Vagina (tissue), 2 donors: Measurements from ENCODE around the gene CREB3L2. TPM values are rescaled to one million over a fixed set of nuclear protein-coding genes. Genes with fewer than 3 reads are reported as not detected.
"Not testable (repeated sequence)": the region's sequence is repeated elsewhere in the genome, so short reads cannot be mapped to it uniquely, and the experiment has no call there.

ENCODE experiments used
- DNase-seq, 2 donors: peaks; one replicate each; pipeline ENCODE4 v3.0.0-alpha.2; 2017; ENCODE audit errors: extremely low spot score in 2 of 2
- H3K27ac ChIP-seq: fragments of 200-600 bp; sonication (generic); one replicate; pipeline ENCODE4 v1.5.1; 2019
- H3K27me3 ChIP-seq: fragments of 200-600 bp; sonication (generic); one replicate; pipeline ENCODE4 v1.5.1; 2019
- H3K36me3 ChIP-seq, 2 donors: fragments of 200-600 bp; sonication (generic); one replicate each; pipeline ENCODE4 v1.5.1; 2017 to 2019
- H3K4me1 ChIP-seq: fragments of 200-600 bp; sonication (generic); one replicate; pipeline ENCODE4 v1.5.1; 2019
- H3K4me3 ChIP-seq, 2 donors: fragments of 200-600 bp; sonication (generic); 1 replicate in 1 of 2; 2 replicates in 1 of 2; pipeline ENCODE4 v1.5.1; 2016 to 2019
- H3K9me3 ChIP-seq: fragments of 200-600 bp; sonication (generic); one replicate; pipeline ENCODE4 v1.5.1; 2019
- CTCF ChIP-seq, 3 experiments: fragments of 450-650 bp in 2 of 3; fragments of 200-600 bp in 1 of 3; sonication (generic) in 1 of 3; IDR thresholded peaks; one replicate each; pipeline ENCODE4 v1.5.1; 2017 to 2019; ENCODE audit warnings: antibody characterized with exemption in 3 of 3, mild to moderate bottlenecking in 2 of 3, moderate library complexity in 2 of 3
- POLR2A ChIP-seq, 2 donors: fragments of 450-650 bp; IDR thresholded peaks; one replicate each; pipeline ENCODE4 v1.6.1; 2017; ENCODE audit warnings: antibody characterized with exemption in 2 of 2, mild to moderate bottlenecking in 2 of 2, moderate library complexity in 2 of 2
- POLR2AphosphoS5 ChIP-seq, 2 donors: sonication (generic); formaldehyde crosslinking; IDR thresholded peaks; one replicate each; pipeline ENCODE4 v1.9.0; 2017; ENCODE audit warnings: antibody characterized with exemption in 2 of 2, mild to moderate bottlenecking in 2 of 2, low read depth in 1 of 2; ENCODE audit not compliant: insufficient read depth in 1 of 2
- intact Hi-C: fragments of 100-400 bp; cut with DNase I; formaldehyde crosslinking; loops from one replicate; pipeline ENCODE4 v1.15.1; 2023
- total RNA-seq: library from RNA; depleted of rRNA; stranded (reverse); fragments of >200 nt; gene quantifications from one replicate; pipeline ENCODE4 v1.2.3, GENCODE V29; 2016

The CREB3L2 gene
- total RNA-seq, 1 donor from 2014 or later: 28.7 TPM

- H3K36me3 ChIP-seq: no peaks in the 10 kb centered on the region
- intact Hi-C loops: no loop called here
- H3K9me3 ChIP-seq: no peaks in the 10 kb centered on the region
- no peaks in the 10 kb centered on the region for H3K27me3 ChIP-seq
- no peak overlapping the region for H3K4me3 ChIP-seq
- TF ChIP-seq POLR2A (IDR thresholded peaks at IDR 0.05) (no peak), POLR2AphosphoS5 (IDR thresholded peaks at IDR 0.05; ENCODE audit: insufficient read depth in 1 of 2, low read depth in 1 of 2) (no peak), CTCF (IDR thresholded peaks at IDR 0.05) (no peak)
- no peak for DNase-seq
- no peak overlapping the region for H3K27ac ChIP-seq
- peaks cover 92% of the 10 kb centered on the region for H3K4me1 ChIP-seq
These were observed 33.0 kb downstream of the CREB3L2 start for GRCh38 chr7:137968890-137969289.

DNA sequence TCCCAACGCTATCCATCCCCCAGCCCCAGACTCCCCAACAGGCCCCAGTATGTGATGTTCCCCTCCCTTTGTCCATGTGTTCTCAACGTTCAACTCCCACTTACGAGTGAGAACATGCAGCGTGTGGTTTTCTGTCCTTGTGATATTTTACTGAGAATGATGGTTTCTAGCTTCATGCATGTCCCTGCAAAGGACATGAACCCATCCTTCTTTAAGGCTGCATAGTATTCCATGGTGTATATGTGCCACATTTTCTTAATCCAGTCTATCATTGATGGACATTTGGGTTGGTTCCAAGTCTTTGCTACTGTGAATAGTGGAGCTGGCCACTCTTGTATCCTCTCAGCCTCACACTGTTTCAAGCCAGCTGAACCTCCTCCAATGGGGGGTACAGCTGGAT lies 33.5 kb downstream of the CREB3L2 start:
- Histone ChIP-seq H3K4me1 (peaks cover 92% of the 10 kb centered on the region), H3K27ac (peak overlapping the region; percentile 20)
- H3K4me3 ChIP-seq, DNase-seq, H3K9me3 ChIP-seq, H3K27me3 ChIP-seq, H3K36me3 ChIP-seq, intact Hi-C loops: not testable (repeated sequence)

- intact Hi-C loops: no loop called here
- no peak overlapping the region for H3K4me3 ChIP-seq
- no peaks in the 10 kb centered on the region for H3K36me3 ChIP-seq
- TF ChIP-seq POLR2AphosphoS5 (IDR thresholded peaks at IDR 0.05; ENCODE audit: insufficient read depth in 1 of 2, low read depth in 1 of 2) (no peak), CTCF (IDR thresholded peaks at IDR 0.05) (no peak), POLR2A (IDR thresholded peaks at IDR 0.05) (no peak)
- DNase-seq: no peak
- no peaks in the 10 kb centered on the region for H3K9me3 ChIP-seq
- H3K4me1 ChIP-seq: peaks cover 92% of the 10 kb centered on the region
- no peaks in the 10 kb centered on the region for H3K27me3 ChIP-seq
- H3K27ac ChIP-seq: peak overlapping the region; percentile 20
These were observed 34.5 kb downstream of the CREB3L2 start for GRCh38 chr7:137967143-137968018.

GRCh38 chr7:137966641-137967142 lies 35.2 kb downstream of the CREB3L2 start:
- no peak for DNase-seq
- Histone ChIP-seq H3K27ac (no peak overlapping the region), H3K27me3 (no peaks in the 10 kb centered on the region), H3K4me1 (peaks cover 93% of the 10 kb centered on the region), H3K4me3 (no peak overlapping the region), H3K36me3 (no peaks in the 10 kb centered on the region), H3K9me3 (no peaks in the 10 kb centered on the region)
- TF ChIP-seq POLR2A (IDR thresholded peaks at IDR 0.05): no peak
- no peak for TF ChIP-seq POLR2AphosphoS5 (IDR thresholded peaks at IDR 0.05; ENCODE audit: insufficient read depth in 1 of 2, low read depth in 1 of 2)
- TF ChIP-seq CTCF (IDR thresholded peaks at IDR 0.05): no peak
- intact Hi-C loops: no loop called here

DNA sequence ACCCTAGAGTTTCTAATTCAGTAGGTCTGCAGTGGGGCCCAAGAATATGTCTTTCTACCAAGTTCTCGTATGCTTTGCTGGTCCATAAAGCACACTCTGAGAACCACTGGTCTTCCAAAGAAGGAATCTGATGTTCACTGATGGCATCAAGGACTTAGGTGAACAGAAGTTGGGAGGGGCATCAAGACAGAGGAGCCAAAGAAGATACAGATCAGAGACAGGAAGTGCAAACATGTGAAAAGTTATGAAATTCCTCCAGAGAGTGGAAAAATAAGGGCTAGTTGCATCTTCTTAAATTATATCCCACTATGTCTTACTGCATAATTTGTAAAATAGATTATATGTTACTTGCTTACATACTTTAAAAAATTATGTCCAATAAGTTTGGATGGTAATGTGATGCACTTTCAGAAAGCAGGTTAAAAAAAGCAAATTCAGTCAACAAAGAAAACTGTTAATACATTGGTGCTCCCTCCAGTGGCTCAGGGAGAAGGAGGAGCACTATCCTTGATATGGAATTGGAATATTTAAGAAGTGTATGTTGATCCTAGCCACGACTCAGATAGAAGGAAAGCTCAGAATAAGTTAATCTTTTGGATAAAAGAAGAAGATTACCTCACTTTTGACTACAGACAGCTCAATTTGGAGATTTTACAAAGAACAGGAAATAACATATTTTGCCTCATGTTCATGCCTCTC lies 35.8 kb downstream of the CREB3L2 start:
- H3K27ac ChIP-seq: no peak overlapping the region
- DNase-seq: no peak
- no peak overlapping the region for H3K4me3 ChIP-seq
- H3K4me1 ChIP-seq: peaks cover 93% of the 10 kb centered on the region
- no peaks in the 10 kb centered on the region for H3K27me3 ChIP-seq
- no peaks in the 10 kb centered on the region for H3K9me3 ChIP-seq
- no peaks in the 10 kb centered on the region for H3K36me3 ChIP-seq
- TF ChIP-seq POLR2AphosphoS5 (IDR thresholded peaks at IDR 0.05; ENCODE audit: insufficient read depth in 1 of 2, low read depth in 1 of 2) (no peak), CTCF (IDR thresholded peaks at IDR 0.05) (no peak), POLR2A (IDR thresholded peaks at IDR 0.05) (no peak)
- intact Hi-C loops: no loop called here
